Suprapubic skin (tissue), 4 donors: Measurements from ENCODE around the gene TTC24. TPM values are rescaled to one million over a fixed set of nuclear protein-coding genes. Genes with fewer than 3 reads are reported as not detected.

Source experiments
- DNase-seq, 2 donors: peaks; one replicate each; pipeline ENCODE4 v3.0.0-alpha.2; 2019; ENCODE audit warnings: low spot score in 2 of 2
- H3K27ac ChIP-seq: fragments of 200-600 bp; sonication (generic); one replicate; pipeline ENCODE4 v1.5.1; 2019
- H3K27me3 ChIP-seq: fragments of 200-600 bp; sonication (generic); one replicate; pipeline ENCODE4 v1.5.1; 2019
- H3K36me3 ChIP-seq: fragments of 200-600 bp; sonication (generic); one replicate; pipeline ENCODE4 v1.5.1; 2019
- H3K4me1 ChIP-seq: fragments of 200-600 bp; sonication (generic); one replicate; pipeline ENCODE4 v1.5.1; 2019
- H3K4me3 ChIP-seq: fragments of 200-600 bp; sonication (generic); one replicate; pipeline ENCODE4 v1.5.1; 2019; ENCODE audit warnings: mild to moderate bottlenecking
- H3K9me3 ChIP-seq: fragments of 200-600 bp; sonication (generic); one replicate; pipeline ENCODE4 v1.5.1; 2019
- EP300 ChIP-seq: sonication (generic); formaldehyde crosslinking; IDR thresholded peaks from one replicate; pipeline ENCODE4 v1.6.1; 2017; ENCODE audit warnings: antibody characterized with exemption
- POLR2A ChIP-seq, 2 donors: fragments of 450-650 bp; IDR thresholded peaks; one replicate each; pipeline ENCODE4 v1.6.1; 2017; ENCODE audit warnings: antibody characterized with exemption in 2 of 2, mild to moderate bottlenecking in 2 of 2, moderate library complexity in 2 of 2
- POLR2AphosphoS5 ChIP-seq, 3 donors: sonication (generic); formaldehyde crosslinking; IDR thresholded peaks; one replicate each; pipeline ENCODE4 v1.6.1; 2017; ENCODE audit warnings: antibody characterized with exemption in 3 of 3
- WGBS: methylation state at CpG from one replicate; pipeline ENCODE4 v1.1.5; 2018; 5-methylcytosine and 5-hydroxymethylcytosine counted together
- total RNA-seq, 4 donors: library from RNA; depleted of rRNA; stranded (reverse); fragments of >200 nt; gene quantifications; one replicate each; pipeline ENCODE4 v1.1.0, GENCODE V29; 2016
- TF ChIP-seq, protein P1 (sequence below), 2 donors: fragments of 200-600 bp in 1 of 2; fragments of 450-650 bp in 1 of 2; sonication (generic) in 1 of 2; IDR thresholded peaks; one replicate each; pipeline ENCODE4 v1.5.1; 2016 to 2019; ENCODE audit warnings: antibody characterized with exemption in 2 of 2, mild to moderate bottlenecking in 1 of 2, moderate library complexity in 1 of 2

Gene TTC24
- total RNA-seq, 4 donors from 2014 or later = not detected

- peaks cover 3% of the 10 kb centered on the region for H3K4me1 ChIP-seq
- 55% methylated on average over 2 of the region's 2 CpGs for WGBS
- H3K36me3 ChIP-seq = no peaks in the 10 kb centered on the region
- H3K27me3 ChIP-seq = no peaks in the 10 kb centered on the region
- TF ChIP-seq, protein P1, sequence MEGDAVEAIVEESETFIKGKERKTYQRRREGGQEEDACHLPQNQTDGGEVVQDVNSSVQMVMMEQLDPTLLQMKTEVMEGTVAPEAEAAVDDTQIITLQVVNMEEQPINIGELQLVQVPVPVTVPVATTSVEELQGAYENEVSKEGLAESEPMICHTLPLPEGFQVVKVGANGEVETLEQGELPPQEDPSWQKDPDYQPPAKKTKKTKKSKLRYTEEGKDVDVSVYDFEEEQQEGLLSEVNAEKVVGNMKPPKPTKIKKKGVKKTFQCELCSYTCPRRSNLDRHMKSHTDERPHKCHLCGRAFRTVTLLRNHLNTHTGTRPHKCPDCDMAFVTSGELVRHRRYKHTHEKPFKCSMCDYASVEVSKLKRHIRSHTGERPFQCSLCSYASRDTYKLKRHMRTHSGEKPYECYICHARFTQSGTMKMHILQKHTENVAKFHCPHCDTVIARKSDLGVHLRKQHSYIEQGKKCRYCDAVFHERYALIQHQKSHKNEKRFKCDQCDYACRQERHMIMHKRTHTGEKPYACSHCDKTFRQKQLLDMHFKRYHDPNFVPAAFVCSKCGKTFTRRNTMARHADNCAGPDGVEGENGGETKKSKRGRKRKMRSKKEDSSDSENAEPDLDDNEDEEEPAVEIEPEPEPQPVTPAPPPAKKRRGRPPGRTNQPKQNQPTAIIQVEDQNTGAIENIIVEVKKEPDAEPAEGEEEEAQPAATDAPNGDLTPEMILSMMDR (IDR thresholded peaks at IDR 0.05) = no peak
- no peak for TF ChIP-seq POLR2A (IDR thresholded peaks at IDR 0.05)
- no peak for TF ChIP-seq POLR2AphosphoS5 (IDR thresholded peaks at IDR 0.05)
- TF ChIP-seq EP300 = no peak
- H3K9me3 ChIP-seq = no peaks in the 10 kb centered on the region
- DNase-seq = no peak
- H3K27ac ChIP-seq = no peak overlapping the region
- H3K4me3 ChIP-seq = no peak overlapping the region
These were observed 23.8 kb upstream of the TTC24 start for GRCh38 chr1:156555715-156556114.

- no peak overlapping the region for H3K27ac ChIP-seq
- DNase-seq = no peak
- WGBS = 75% methylated on average over 7 of the region's 9 CpGs
- no peaks in the 10 kb centered on the region for H3K9me3 ChIP-seq
- TF ChIP-seq EP300 = no peak
- no peak for TF ChIP-seq POLR2AphosphoS5 (IDR thresholded peaks at IDR 0.05)
- no peak for TF ChIP-seq POLR2A (IDR thresholded peaks at IDR 0.05)
- TF ChIP-seq, protein P1 (IDR thresholded peaks at IDR 0.05) = no peak
- H3K36me3 ChIP-seq = no peaks in the 10 kb centered on the region
- no peaks in the 10 kb centered on the region for H3K27me3 ChIP-seq
- peaks cover 3% of the 10 kb centered on the region for H3K4me1 ChIP-seq
- H3K4me3 ChIP-seq = no peak overlapping the region
These were observed 23.2 kb upstream of the TTC24 start for GRCh38 chr1:156556354-156556753.

- 75% methylated on average over 7 of the region's 8 CpGs for WGBS
- DNase-seq = no peak
- Histone ChIP-seq H3K4me1 (peaks cover 3% of the 10 kb centered on the region), H3K9me3 (no peaks in the 10 kb centered on the region), H3K27me3 (no peaks in the 10 kb centered on the region), H3K27ac (no peak overlapping the region), H3K4me3 (no peak overlapping the region), H3K36me3 (no peaks in the 10 kb centered on the region)
- TF ChIP-seq, protein P1 (IDR thresholded peaks at IDR 0.05) = no peak
- TF ChIP-seq POLR2AphosphoS5 (IDR thresholded peaks at IDR 0.05) = no peak
- no peak for TF ChIP-seq POLR2A (IDR thresholded peaks at IDR 0.05)
- no peak for TF ChIP-seq EP300
These were observed 20.3 kb upstream of the TTC24 start for GRCh38 chr1:156559086-156559796.

DNA sequence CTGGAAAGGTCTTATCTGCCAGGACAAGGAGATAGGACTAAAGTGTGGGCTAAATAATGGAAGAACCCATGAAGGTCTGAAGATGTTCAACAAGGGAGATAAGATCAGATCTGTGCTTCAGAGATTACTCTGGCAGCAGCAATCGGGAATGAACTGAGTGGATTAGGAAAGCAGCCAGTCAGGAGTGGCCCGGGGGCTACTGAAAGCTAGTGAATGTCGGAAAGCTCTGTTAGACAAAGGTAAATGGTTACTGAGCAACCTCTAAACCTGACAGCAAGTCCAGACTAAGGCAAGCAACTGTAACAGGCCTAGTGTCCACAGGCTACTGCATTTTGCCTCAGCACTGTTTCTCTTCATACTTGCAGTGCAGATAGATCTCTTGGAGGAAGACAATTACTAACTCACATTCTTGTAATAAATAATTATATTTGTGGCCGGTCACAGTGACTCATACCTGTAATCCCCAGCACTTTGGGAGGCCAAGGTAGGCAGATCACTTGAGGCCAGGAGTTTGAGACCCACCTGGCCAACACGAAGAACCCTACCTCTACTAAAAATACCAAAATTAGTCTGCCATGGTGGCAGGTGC lies 19.6 kb upstream of the TTC24 start:
- H3K27ac ChIP-seq = no peak overlapping the region
- no peaks in the 10 kb centered on the region for H3K9me3 ChIP-seq
- H3K36me3 ChIP-seq = no peaks in the 10 kb centered on the region
- WGBS = 47% methylated on average over 5 of the region's 5 CpGs
- TF ChIP-seq, protein P1 (IDR thresholded peaks at IDR 0.05) = no peak
- no peak for TF ChIP-seq POLR2AphosphoS5 (IDR thresholded peaks at IDR 0.05)
- no peak for TF ChIP-seq POLR2A (IDR thresholded peaks at IDR 0.05)
- TF ChIP-seq EP300 = no peak
- peaks cover 3% of the 10 kb centered on the region for H3K4me1 ChIP-seq
- no peaks in the 10 kb centered on the region for H3K27me3 ChIP-seq
- H3K4me3 ChIP-seq = no peak overlapping the region
- no peak for DNase-seq

DNA sequence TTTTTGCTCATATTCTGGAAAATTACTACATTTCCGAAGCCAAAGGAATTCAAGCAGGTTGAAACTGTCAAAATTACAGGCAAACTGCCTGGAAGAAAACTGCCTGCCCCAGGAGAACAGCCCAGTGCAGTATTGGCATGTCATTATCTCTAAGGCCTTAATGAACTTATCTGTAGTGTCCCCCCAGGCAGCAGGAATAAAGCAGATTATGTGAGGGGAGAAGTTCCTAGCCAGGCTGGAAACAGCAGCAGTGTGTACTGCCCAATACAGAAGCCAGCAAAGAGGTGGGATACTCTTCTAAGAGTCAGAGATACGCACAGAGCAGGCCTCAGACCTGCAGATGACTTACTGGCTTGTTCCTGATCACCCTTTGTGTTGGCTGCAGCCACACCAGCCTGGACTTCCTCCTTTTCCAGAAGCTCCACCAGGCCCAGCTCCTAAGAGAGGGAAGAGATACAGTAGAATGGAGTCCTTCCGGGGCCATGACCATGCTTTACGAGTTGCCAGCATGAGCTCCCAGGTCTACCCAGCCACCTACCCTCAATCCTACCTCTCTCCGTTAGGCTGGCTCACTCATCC lies 18.8 kb upstream of the TTC24 start:
- Histone ChIP-seq H3K36me3 (no peaks in the 10 kb centered on the region), H3K4me1 (peaks cover 3% of the 10 kb centered on the region), H3K27me3 (no peaks in the 10 kb centered on the region), H3K4me3 (no peak overlapping the region), H3K27ac (no peak overlapping the region), H3K9me3 (no peaks in the 10 kb centered on the region)
- TF ChIP-seq POLR2A (IDR thresholded peaks at IDR 0.05) = no peak
- no peak for TF ChIP-seq EP300
- TF ChIP-seq, protein P1 (IDR thresholded peaks at IDR 0.05) = no peak
- no peak for TF ChIP-seq POLR2AphosphoS5 (IDR thresholded peaks at IDR 0.05)
- WGBS = 72% methylated on average over 5 of the region's 5 CpGs
- DNase-seq = no peak
